Activated CD4-positive, alpha-beta T cell treated with anti-CD3 and anti-CD28 coated beads, Interleukin-2, Interleukin-6, amounts not matched to agents 100 ng/mL and 50 ng/mL, durations not matched to agents 16 hours and 8 hours (primary cell): Measurements from ENCODE around the gene FOXB1.

Experiments used
- DNase-seq: peaks from one replicate; pipeline ENCODE4 v3.0.0-alpha.2; 2020

FOXB1 gene

GRCh38 chr15:60004009-60004845, at the start of gene FOXB1:
Gene FOXB1 (plus strand): TSS chr15:60004311. CDS start chr15:60004964, 653 bp downstream.
- peak; percentile 60 for DNase-seq

- no peak for DNase-seq
These were observed 45.8 kb upstream of the FOXB1 start for GRCh38 chr15:59958288-59958687.

GRCh38 chr15:59960318-59960717, 43.8 kb upstream of the FOXB1 start:
- no peak for DNase-seq

GRCh38 chr15:59963322-59963721, 40.8 kb upstream of the FOXB1 start:
- DNase-seq: no peak

GRCh38 chr15:59963925-59964324, 40.2 kb upstream of the FOXB1 start:
- DNase-seq: no peak

GRCh38 chr15:59965741-59966140, 38.4 kb upstream of the FOXB1 start:
- no peak for DNase-seq

- DNase-seq: peak; percentile 24
These were observed 37.8 kb upstream of the FOXB1 start for GRCh38 chr15:59966262-59966661.

- DNase-seq: no peak
These were observed 35.8 kb upstream of the FOXB1 start for GRCh38 chr15:59968314-59968713.

GRCh38 chr15:59972241-59972640, 31.9 kb upstream of the FOXB1 start:
- no peak for DNase-seq

GRCh38 chr15:59976480-59977271, 27.4 kb upstream of the FOXB1 start:
- peak; percentile 84 for DNase-seq

- DNase-seq: no peak
These were observed 12.3 kb upstream of the FOXB1 start for GRCh38 chr15:59991834-59992233.

- no peak for DNase-seq
These were observed 10.9 kb upstream of the FOXB1 start for GRCh38 chr15:59993041-59993750.

GRCh38 chr15:59993950-59994401, 10.1 kb upstream of the FOXB1 start:
- DNase-seq: no peak

- DNase-seq: no peak
These were observed 9.6 kb upstream of the FOXB1 start for GRCh38 chr15:59994526-59994887.

- DNase-seq: no peak
These were observed 9.1 kb upstream of the FOXB1 start for GRCh38 chr15:59994888-59995557.

- DNase-seq: no peak
These were observed 8.4 kb upstream of the FOXB1 start for GRCh38 chr15:59995568-59996297.

- DNase-seq: no peak
These were observed 7.6 kb upstream of the FOXB1 start for GRCh38 chr15:59996298-59997041.

GRCh38 chr15:59997070-59997701, 6.9 kb upstream of the FOXB1 start:
- peak; percentile 82 for DNase-seq

- DNase-seq: no peak
These were observed 5.7 kb upstream of the FOXB1 start for GRCh38 chr15:59998305-59998949.

GRCh38 chr15:59998950-59999611, 5.0 kb upstream of the FOXB1 start:
- no peak for DNase-seq
